ENCODE measurements around the gene ZBTB48.

ZBTB48 gene

GRCh38 chr1:6588893-6589520 is 9.2 kb downstream of the ZBTB48 start:
- in situ Hi-C loops (cut with HindIII; ENCODE audit: low pct_unique_long_range_greater_than_20kb, low sequenced_read_pairs) = no loop called here
- DNase-seq (ENCODE audit: low read depth in 1 of 2, low spot score in 1 of 2) = no peak
- no peak for TF ChIP-seq JUND (IDR thresholded peaks at IDR 0.05; ENCODE audit: low read depth)

DNA sequence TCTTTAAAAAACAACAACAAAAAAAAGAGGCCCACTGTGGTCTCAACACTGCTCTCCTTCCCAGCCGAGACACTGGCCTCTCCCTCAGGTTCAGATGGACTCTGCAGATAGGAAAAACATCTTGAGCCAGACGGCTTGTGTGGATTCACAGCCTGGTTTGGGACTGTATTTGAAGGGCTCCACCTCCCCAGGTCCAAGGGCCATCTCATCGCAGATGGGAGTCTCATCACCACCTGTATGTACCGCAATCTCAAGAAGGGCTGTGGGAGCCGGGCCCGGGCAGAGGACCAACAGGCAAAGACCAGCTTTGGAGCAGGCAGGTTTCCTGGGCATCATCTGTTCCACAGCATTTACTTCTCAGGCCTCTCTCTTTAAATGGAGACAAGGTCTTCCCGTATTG is 10.3 kb downstream of the ZBTB48 start:
- DNase-seq (ENCODE audit: low read depth in 1 of 2, low spot score in 1 of 2) = no peak
- in situ Hi-C loops (cut with HindIII; ENCODE audit: low pct_unique_long_range_greater_than_20kb, low sequenced_read_pairs) = no loop called here
- TF ChIP-seq JUND (IDR thresholded peaks at IDR 0.05; ENCODE audit: low read depth) = no peak

DNA sequence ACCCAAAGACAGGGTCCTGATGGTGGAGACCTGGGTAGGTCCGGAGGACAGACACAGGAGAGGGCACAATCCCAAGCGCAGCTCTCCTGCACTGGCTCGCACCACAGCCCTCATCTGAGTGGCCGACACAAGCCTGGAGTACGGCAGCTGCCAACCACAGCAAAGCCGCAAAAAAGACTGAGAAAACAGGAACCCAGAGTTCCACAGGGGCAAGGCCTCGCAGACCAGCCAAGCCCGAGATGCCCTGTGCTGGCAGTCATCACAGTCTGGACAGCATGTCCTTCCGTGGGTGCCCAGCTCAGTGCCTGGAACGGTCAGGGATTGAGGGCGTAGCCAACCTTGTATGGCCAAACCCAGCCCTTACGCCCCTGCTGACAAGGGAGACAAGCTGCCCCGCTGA is 11.4 kb downstream of the ZBTB48 start:
- no peak for TF ChIP-seq JUND (IDR thresholded peaks at IDR 0.05; ENCODE audit: low read depth)
- in situ Hi-C loops (cut with HindIII; ENCODE audit: low pct_unique_long_range_greater_than_20kb, low sequenced_read_pairs) = no loop called here
- no peak for DNase-seq (ENCODE audit: low read depth in 1 of 2, low spot score in 1 of 2)

GRCh38 chr1:6591644-6592043 is 11.8 kb downstream of the ZBTB48 start:
- in situ Hi-C loops (cut with HindIII; ENCODE audit: low pct_unique_long_range_greater_than_20kb, low sequenced_read_pairs) = no loop called here
- DNase-seq (ENCODE audit: low read depth in 1 of 2, low spot score in 1 of 2) = no peak

GRCh38 chr1:6592441-6592840 is 12.6 kb downstream of the ZBTB48 start:
- no peak for DNase-seq (ENCODE audit: low read depth in 1 of 2, low spot score in 1 of 2)
- in situ Hi-C loops (cut with HindIII; ENCODE audit: low pct_unique_long_range_greater_than_20kb, low sequenced_read_pairs) = no loop called here
- no peak for TF ChIP-seq JUND (IDR thresholded peaks at IDR 0.05; ENCODE audit: low read depth)

More at GRCh38 chr1:6591644-6592043, 11.8 kb downstream of the ZBTB48 start:
- TF ChIP-seq JUND (IDR thresholded peaks at IDR 0.05; ENCODE audit: low read depth) = no peak

- in situ Hi-C loops (cut with HindIII; ENCODE audit: low pct_unique_long_range_greater_than_20kb, low sequenced_read_pairs) = no loop called here
- TF ChIP-seq JUND (IDR thresholded peaks at IDR 0.05; ENCODE audit: low read depth) = no peak
- no peak for DNase-seq (ENCODE audit: low read depth in 1 of 2, low spot score in 1 of 2)
Observed at GRCh38 chr1:6592865-6593593, 13.2 kb downstream of the ZBTB48 start.

DNA sequence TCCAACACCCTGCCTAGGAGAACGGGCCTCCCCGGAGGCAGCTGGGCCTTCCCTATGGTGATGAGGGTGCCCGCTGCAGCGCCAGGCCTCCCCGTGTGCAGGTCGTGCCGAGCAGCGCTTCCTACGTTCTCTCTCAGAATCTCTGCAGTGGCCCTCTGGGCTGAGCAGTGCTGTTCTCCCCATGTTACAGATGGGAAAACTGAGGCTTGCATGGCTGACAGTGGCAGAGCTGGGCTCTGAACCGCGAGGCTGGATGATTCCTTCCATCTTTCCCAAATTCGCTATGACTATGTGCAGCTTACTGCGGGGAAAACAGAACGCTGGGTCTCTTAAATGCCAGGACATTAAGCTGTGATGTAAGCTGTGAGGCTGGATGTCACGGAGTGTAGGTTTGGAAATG is 14.0 kb downstream of the ZBTB48 start:
- in situ Hi-C loops (cut with HindIII; ENCODE audit: low pct_unique_long_range_greater_than_20kb, low sequenced_read_pairs) = no loop called here
- TF ChIP-seq JUND (IDR thresholded peaks at IDR 0.05; ENCODE audit: low read depth) = no peak

GRCh38 chr1:6594977-6595740 is 15.4 kb downstream of the ZBTB48 start:
- in situ Hi-C loops (cut with HindIII; ENCODE audit: low pct_unique_long_range_greater_than_20kb, low sequenced_read_pairs) = no loop called here
- no peak for TF ChIP-seq JUND (IDR thresholded peaks at IDR 0.05; ENCODE audit: low read depth)
- no peak for DNase-seq (ENCODE audit: low read depth in 1 of 2, low spot score in 1 of 2)

More for the DNA sequence above, 14.0 kb downstream of the ZBTB48 start:
- DNase-seq (ENCODE audit: low read depth in 1 of 2, low spot score in 1 of 2) = no peak

- DNase-seq (ENCODE audit: low read depth in 1 of 2, low spot score in 1 of 2) = no peak
- TF ChIP-seq JUND (IDR thresholded peaks at IDR 0.05; ENCODE audit: low read depth) = no peak
- in situ Hi-C loops (cut with HindIII; ENCODE audit: low pct_unique_long_range_greater_than_20kb, low sequenced_read_pairs) = no loop called here
Observed at GRCh38 chr1:6596351-6596750, 16.6 kb downstream of the ZBTB48 start.

GRCh38 chr1:6596886-6597776 is 17.3 kb downstream of the ZBTB48 start:
- in situ Hi-C loops (cut with HindIII; ENCODE audit: low pct_unique_long_range_greater_than_20kb, low sequenced_read_pairs) = no loop called here
- TF ChIP-seq JUND (IDR thresholded peaks at IDR 0.05; ENCODE audit: low read depth) = no peak
- DNase-seq (ENCODE audit: low read depth in 1 of 2, low spot score in 1 of 2) = no peak

- in situ Hi-C loops (cut with HindIII; ENCODE audit: low pct_unique_long_range_greater_than_20kb, low sequenced_read_pairs) = no loop called here
- DNase-seq (ENCODE audit: low read depth in 1 of 2, low spot score in 1 of 2) = no peak
- no peak for TF ChIP-seq JUND (IDR thresholded peaks at IDR 0.05; ENCODE audit: low read depth)
Observed at GRCh38 chr1:6597777-6598131, 18.0 kb downstream of the ZBTB48 start.
